OCI-LY7 (cell line): Measurements from ENCODE around the gene STAMBP. TPM values are rescaled to one million over a fixed set of nuclear protein-coding genes. Genes with fewer than 3 reads are reported as not detected.

Experiments
- BruUV-seq: library from RNA; stranded (reverse); fragments of 400-500 nt; replicated peaks from 2 replicates; lab custom pipeline; 2021; lab: Mats Ljungman, UMichigan
- CTCF ChIA-PET: fragments of 300-600 bp; sonication (Branson Sonifier 250); formaldehyde crosslinking; loops from one replicate; lab custom pipeline; 2022; ENCODE audit warnings: antibody characterized with exemption; ENCODE audit not compliant: unreplicated experiment; lab: Charles Lee
- POLR2A ChIA-PET: fragments of 300-600 bp; sonication (Branson Sonifier 250); formaldehyde crosslinking; loops from one replicate; lab custom pipeline; 2022; ENCODE audit warnings: antibody characterized with exemption; lab: Charles Lee
- DNase-seq: peaks from one replicate; pipeline ENCODE4 v3.0.0-alpha.2; 2015; ENCODE audit warnings: low spot score
- H2AFZ ChIP-seq: fragments of 200-600 bp; sonication (generic), shearing (Covaris generic); 2 replicates; pipeline ENCODE4 v1.6.1; 2014; ENCODE audit warnings: mild to moderate bottlenecking, antibody characterized with exemption, low read length, moderate library complexity
- H3K27ac ChIP-seq: fragments of 200-600 bp; sonication (generic); 2 replicates; pipeline ENCODE4 v1.5.1; 2014; ENCODE audit warnings: mixed run types, low read depth, mild to moderate bottlenecking, moderate library complexity, low read length, inconsistent platforms; ENCODE audit not compliant: poor library complexity, severe bottlenecking
- H3K36me3 ChIP-seq: fragments of 200-600 bp; sonication (generic); 2 replicates; pipeline ENCODE4 v1.6.1; 2014; ENCODE audit warnings: mild to moderate bottlenecking, antibody characterized with exemption, low read length, moderate library complexity, mixed read lengths; ENCODE audit not compliant: insufficient read depth
- H3K4me1 ChIP-seq: fragments of 200-600 bp; sonication (generic); 2 replicates; pipeline ENCODE4 v1.5.1; 2014; ENCODE audit warnings: mild to moderate bottlenecking, low read length; ENCODE audit not compliant: insufficient read depth, poor library complexity, severe bottlenecking
- H3K4me2 ChIP-seq: fragments of 200-600 bp; sonication (generic); 2 replicates; pipeline ENCODE4 v1.6.1; 2014; ENCODE audit warnings: mild to moderate bottlenecking, low read length
- H3K4me3 ChIP-seq: fragments of 200-600 bp; sonication (generic); 2 replicates; pipeline ENCODE4 v1.5.1; 2014; ENCODE audit warnings: mild to moderate bottlenecking, low read depth, low read length; ENCODE audit not compliant: poor library complexity, severe bottlenecking
- H3K79me2 ChIP-seq: fragments of 200-600 bp; sonication (generic); 2 replicates; pipeline ENCODE4 v1.6.1; 2016; ENCODE audit warnings: low read depth, mild to moderate bottlenecking, low read length, moderate library complexity, mixed read lengths; ENCODE audit not compliant: insufficient read depth
- H3K9me2 ChIP-seq: fragments of 200-600 bp; sonication (generic); 2 replicates; pipeline ENCODE4 v1.6.1; 2016; ENCODE audit warnings: mild to moderate bottlenecking, low read length, mixed read lengths; ENCODE audit not compliant: insufficient read depth
- H3K9me3 ChIP-seq: fragments of 200-600 bp; sonication (generic); 2 replicates; pipeline ENCODE4 v1.6.1; 2014; ENCODE audit warnings: mild to moderate bottlenecking, mixed run types, low read length, mixed read lengths
- H4K20me1 ChIP-seq: fragments of 200-600 bp; sonication (generic); 2 replicates; pipeline ENCODE4 v1.6.1; 2014; ENCODE audit warnings: mild to moderate bottlenecking, antibody characterized with exemption, low read length, moderate library complexity, mixed read lengths; ENCODE audit not compliant: insufficient read depth
- EZH2phosphoT487 ChIP-seq: fragments of 200-600 bp; sonication (generic); IDR thresholded peaks from 2 replicates; pipeline ENCODE4 v1.6.1; 2018; ENCODE audit warnings: low read depth, borderline replicate concordance, mild to moderate bottlenecking, mixed run types, antibody characterized with exemption, low read length, moderate library complexity, mixed read lengths
- intact Hi-C: fragments of 100-400 bp; cut with micrococcal nuclease; formaldehyde crosslinking; loops from one replicate; pipeline ENCODE4 v1.10.0; 2022; ENCODE audit not compliant: unreplicated experiment
- total RNA-seq, 2 experiments: library from RNA; depleted of rRNA in 1 of 2; stranded (reverse); fragments of >200 nt in 1 of 2; shearing (Covaris generic) in 1 of 2; gene quantifications; 2 replicates each; pipeline ENCODE4 v1.2.3, GENCODE V29; 2014 to 2022
- TF ChIP-seq, protein P1 (sequence below): fragments of 200-600 bp; sonication (generic); conservative IDR thresholded peaks from 2 replicates; pipeline ENCODE4 v1.5.1; 2014; ENCODE audit warnings: mild to moderate bottlenecking, antibody characterized with exemption, low read length, moderate library complexity, mixed read lengths

The STAMBP gene
- total RNA-seq, 2 experiments from 2014 or later: 27.2 to 43.7 TPM

DNA sequence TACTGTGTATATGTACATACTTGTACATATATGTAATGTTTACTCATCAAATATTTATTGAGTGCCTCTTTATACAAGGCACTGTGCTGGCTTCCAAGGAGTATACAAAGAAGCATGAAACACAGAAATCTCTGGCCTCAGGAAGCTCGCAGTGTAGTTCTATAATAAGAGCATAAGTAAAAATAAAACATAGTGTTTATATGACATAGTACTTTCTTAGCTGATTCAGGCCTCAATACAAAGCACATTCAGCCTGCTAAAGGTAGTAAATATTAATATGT lies 13.9 kb downstream of the STAMBP start:
- no peaks in the 10 kb centered on the region for H3K9me3 ChIP-seq
- no peak overlapping the region for H3K4me3 ChIP-seq
- no peaks in the 10 kb centered on the region for H4K20me1 ChIP-seq
- TF ChIP-seq EZH2phosphoT487: no peak
- no peaks in the 10 kb centered on the region for H3K9me2 ChIP-seq
- no peak overlapping the region for H3K27ac ChIP-seq
- no peak overlapping the region for H2AFZ ChIP-seq
- H3K4me2 ChIP-seq: no peak overlapping the region
- intact Hi-C loops: no loop called here
- no peaks in the 10 kb centered on the region for H3K4me1 ChIP-seq
- DNase-seq: no peak
- no TSS peak for BruUV-seq
- H3K79me2 ChIP-seq: no peaks in the 10 kb centered on the region
- ChIA-PET CTCF (no interaction called here), POLR2A (interaction anchor here (0.6 to 1.1 kb wide), 2 partner anchors 15 to 94 kb away, joined by 3 read pairs; no protein-coding TSS in a partner anchor)
- peaks cover 75% of the 10 kb centered on the region for H3K36me3 ChIP-seq

DNA sequence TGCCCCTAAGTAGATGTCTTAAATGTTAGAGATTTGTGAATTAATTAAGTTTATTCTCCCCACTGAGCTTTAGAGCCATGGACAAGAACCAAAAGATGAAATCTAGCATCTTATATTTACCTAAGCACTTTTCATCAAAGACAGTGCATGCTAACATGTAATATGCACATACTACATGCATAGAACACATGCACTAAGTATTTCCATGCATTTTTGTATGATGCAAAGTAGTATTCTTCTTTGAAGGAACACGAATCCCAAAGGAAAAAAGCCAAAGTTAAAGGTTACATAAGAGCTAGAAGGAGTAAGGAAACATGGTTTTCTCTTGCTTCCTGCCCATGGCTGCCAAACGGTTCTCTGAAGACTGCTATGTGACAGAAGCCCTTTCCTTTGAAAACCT lies 15.3 kb downstream of the STAMBP start:
- no peak overlapping the region for H3K4me3 ChIP-seq
- no peaks in the 10 kb centered on the region for H3K4me1 ChIP-seq
- BruUV-seq: no TSS peak
- ChIA-PET CTCF (no interaction called here), POLR2A (no interaction called here)
- H3K4me2 ChIP-seq: no peak overlapping the region
- no peak overlapping the region for H3K27ac ChIP-seq
- no peak for DNase-seq
- no peaks in the 10 kb centered on the region for H4K20me1 ChIP-seq
- intact Hi-C loops: no loop called here
- H2AFZ ChIP-seq: no peak overlapping the region
- H3K9me2 ChIP-seq: no peaks in the 10 kb centered on the region
- no peaks in the 10 kb centered on the region for H3K9me3 ChIP-seq
- TF ChIP-seq EZH2phosphoT487: no peak
- TF ChIP-seq, protein P1, sequence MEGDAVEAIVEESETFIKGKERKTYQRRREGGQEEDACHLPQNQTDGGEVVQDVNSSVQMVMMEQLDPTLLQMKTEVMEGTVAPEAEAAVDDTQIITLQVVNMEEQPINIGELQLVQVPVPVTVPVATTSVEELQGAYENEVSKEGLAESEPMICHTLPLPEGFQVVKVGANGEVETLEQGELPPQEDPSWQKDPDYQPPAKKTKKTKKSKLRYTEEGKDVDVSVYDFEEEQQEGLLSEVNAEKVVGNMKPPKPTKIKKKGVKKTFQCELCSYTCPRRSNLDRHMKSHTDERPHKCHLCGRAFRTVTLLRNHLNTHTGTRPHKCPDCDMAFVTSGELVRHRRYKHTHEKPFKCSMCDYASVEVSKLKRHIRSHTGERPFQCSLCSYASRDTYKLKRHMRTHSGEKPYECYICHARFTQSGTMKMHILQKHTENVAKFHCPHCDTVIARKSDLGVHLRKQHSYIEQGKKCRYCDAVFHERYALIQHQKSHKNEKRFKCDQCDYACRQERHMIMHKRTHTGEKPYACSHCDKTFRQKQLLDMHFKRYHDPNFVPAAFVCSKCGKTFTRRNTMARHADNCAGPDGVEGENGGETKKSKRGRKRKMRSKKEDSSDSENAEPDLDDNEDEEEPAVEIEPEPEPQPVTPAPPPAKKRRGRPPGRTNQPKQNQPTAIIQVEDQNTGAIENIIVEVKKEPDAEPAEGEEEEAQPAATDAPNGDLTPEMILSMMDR: no peak
- H3K36me3 ChIP-seq: peaks cover 85% of the 10 kb centered on the region
- H3K79me2 ChIP-seq: no peaks in the 10 kb centered on the region

DNA sequence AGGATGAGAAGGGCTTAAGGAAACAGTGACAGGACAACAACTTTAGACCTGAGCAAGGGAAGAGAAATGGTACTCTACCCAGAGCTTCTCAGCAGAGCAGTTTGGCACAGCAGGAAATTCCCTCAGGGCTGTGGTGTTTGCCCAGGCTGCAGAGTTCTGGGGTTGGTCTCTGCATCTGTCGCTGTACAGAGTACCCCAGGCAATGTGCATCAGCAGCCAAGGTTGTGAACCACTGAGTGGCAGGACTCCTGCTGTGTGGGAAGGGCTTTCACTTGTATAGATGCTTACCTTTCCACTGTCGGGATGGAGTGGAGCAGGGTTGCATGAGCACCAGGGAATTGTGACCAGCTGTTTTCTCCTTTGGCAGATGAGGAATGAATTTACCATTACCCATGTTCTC lies 21.2 kb downstream of the STAMBP start:
- POLR2A ChIA-PET: interaction anchor here (1.0 kb wide), 1 partner anchor 8 kb away, joined by 5 read pairs; no protein-coding TSS in a partner anchor
- no peaks in the 10 kb centered on the region for H4K20me1 ChIP-seq

More for the DNA sequence above, 21.2 kb downstream of the STAMBP start:
- no TSS peak for BruUV-seq
- no peak for DNase-seq
- no peak overlapping the region for H3K27ac ChIP-seq
- H3K4me2 ChIP-seq: no peak overlapping the region
- no peaks in the 10 kb centered on the region for H3K79me2 ChIP-seq
- CTCF ChIA-PET: no interaction called here
- no peak overlapping the region for H2AFZ ChIP-seq
- no peaks in the 10 kb centered on the region for H3K9me2 ChIP-seq
- H3K4me1 ChIP-seq: no peaks in the 10 kb centered on the region
- H3K36me3 ChIP-seq: peaks cover 95% of the 10 kb centered on the region
- intact Hi-C loops: no loop called here
- no peaks in the 10 kb centered on the region for H3K9me3 ChIP-seq
- no peak for TF ChIP-seq EZH2phosphoT487
- TF ChIP-seq, protein P1: no peak
- H3K4me3 ChIP-seq: no peak overlapping the region
